NCI-H2227 treated with DMSO at 0.1 percent for 48 hours (cell line): ENCODE results near the gene ATRX.
"Not testable (repeated sequence)": the region's sequence is repeated elsewhere in the genome, so short reads cannot be mapped to it uniquely, and the experiment has no call there.

Source experiments
- DNase-seq: peaks from one replicate; lab custom pipeline; 2025; lab: John Stamatoyannopoulos, UW

ATRX gene

DNA sequence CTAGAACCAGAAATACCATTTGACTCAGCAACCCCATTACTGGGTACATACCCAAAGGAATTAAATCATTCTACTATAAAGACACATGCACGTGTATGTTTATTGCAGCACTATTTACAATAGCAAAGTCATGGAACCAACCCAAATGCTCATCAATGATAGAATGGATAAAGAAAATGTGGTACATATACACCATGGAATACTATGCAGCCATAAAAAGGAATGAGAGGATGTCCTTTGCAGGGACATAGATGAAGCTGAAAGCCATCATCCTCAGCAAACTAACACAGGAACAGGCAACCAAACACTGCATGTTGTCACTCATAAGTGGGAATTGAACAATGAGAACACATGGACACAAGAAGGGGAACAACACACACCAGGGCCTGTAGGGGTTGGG lies 285.9 kb downstream of the ATRX start:
- DNase-seq, result not testable (repeated sequence)

DNA sequence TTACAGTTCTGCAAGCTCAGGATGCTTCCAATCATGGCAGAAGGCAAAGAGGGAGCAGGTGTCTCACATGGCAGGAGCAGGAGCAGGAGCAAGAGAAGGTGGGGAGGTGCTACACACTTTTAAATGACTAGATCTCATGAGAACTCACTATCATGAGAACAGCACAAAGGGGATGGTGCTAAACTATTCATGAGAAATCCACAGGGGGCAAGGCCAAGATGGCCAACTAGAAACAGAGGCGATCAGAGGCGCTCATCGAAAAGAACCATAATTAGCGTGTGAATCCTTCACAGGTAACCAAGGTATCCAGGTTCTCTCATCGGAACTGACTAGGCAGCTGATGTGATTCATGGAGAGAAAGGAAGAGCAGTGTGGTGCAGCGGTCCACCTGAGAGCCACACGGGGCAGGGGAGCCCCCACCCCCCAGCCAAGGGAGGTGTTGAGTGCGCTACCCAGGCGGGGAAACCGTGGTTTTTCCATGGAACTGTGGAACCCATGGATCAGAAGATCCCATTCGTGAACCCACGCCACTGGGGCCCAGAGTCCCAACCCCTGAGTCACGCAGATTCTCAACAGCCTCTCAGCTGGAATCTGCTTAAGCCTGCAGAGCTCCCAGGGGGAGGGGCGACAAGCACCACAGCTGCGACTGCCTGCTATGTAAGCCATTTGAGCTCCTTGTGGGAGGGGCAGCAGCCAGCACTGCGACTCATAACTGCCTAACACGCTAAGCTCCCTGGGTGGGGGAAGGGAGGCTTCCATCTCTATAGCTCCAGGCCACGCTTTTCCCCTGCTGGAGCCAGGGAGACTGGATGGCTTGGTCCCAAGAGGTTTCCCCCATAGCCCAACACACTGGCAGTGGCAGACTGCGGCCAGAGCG lies 292.1 kb downstream of the ATRX start:
- DNase-seq, result peak; percentile 47

DNA sequence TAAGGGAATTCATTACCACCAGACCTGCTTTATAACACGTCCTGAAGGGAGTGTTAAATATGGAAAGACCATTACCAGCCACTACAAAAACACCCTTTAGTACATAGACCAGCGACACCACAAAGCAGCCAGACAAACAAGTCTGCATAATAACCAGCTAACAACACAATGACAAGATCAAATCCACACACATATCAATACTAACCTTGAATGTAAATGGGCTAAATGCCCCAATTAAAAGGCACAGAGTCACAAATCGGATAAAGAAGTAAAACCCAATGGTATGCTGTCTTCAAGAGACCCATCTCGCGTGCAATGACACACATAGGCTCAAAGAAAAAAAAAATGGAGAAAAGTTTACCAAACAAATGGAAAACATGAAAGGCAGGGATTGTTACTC lies 302.0 kb downstream of the ATRX start:
- no peak for DNase-seq

DNA sequence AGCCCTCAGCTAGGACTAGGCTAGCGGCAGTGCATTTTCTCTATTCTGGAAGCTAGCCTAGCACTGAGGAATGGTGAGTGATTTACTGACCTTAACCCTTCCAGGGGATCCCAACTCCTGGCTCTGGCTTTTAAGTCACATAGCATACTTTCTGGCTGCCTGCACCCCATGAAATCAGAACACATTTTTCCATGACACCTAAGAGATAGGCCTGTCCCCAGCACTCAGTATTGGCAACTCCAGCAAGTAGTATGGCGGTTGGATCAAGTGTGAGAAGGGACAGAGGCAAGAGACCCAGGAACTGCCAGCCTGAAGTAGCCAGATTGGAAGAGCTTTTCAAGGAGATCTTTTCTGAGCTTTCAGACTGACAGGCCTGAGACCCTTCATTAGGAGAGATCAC lies 330.6 kb downstream of the ATRX start:
- DNase-seq, result no peak
